GM10248 (cell line): ENCODE results near the gene FANCC.

Experiments
- CTCF ChIA-PET: fragments of 300-600 bp; sonication (Branson Sonifier 250); formaldehyde crosslinking; extraction: SDS; loops from one replicate; lab custom pipeline; 2021; ENCODE audit warnings: antibody characterized with exemption; lab: Yijun Ruan, JAX
- POLR2A ChIA-PET: fragments of 350-650 bp; sonication (Branson Sonifier 250); formaldehyde crosslinking; extraction: SDS; loops from one replicate; lab custom pipeline; 2020; ENCODE audit warnings: antibody characterized with exemption; lab: Yijun Ruan, JAX
- DNase-seq: peaks from one replicate; pipeline ENCODE4 v3.0.0; 2012; ENCODE audit errors: extremely low spot score
- TF ChIP-seq, protein P1 (sequence below): IDR thresholded peaks from 2 replicates; pipeline ENCODE4 v1.5.1; 2012; ENCODE audit warnings: mild to moderate bottlenecking, low read depth; ENCODE audit errors: extremely low read depth, missing control alignments, control extremely low read depth

FANCC gene

DNA sequence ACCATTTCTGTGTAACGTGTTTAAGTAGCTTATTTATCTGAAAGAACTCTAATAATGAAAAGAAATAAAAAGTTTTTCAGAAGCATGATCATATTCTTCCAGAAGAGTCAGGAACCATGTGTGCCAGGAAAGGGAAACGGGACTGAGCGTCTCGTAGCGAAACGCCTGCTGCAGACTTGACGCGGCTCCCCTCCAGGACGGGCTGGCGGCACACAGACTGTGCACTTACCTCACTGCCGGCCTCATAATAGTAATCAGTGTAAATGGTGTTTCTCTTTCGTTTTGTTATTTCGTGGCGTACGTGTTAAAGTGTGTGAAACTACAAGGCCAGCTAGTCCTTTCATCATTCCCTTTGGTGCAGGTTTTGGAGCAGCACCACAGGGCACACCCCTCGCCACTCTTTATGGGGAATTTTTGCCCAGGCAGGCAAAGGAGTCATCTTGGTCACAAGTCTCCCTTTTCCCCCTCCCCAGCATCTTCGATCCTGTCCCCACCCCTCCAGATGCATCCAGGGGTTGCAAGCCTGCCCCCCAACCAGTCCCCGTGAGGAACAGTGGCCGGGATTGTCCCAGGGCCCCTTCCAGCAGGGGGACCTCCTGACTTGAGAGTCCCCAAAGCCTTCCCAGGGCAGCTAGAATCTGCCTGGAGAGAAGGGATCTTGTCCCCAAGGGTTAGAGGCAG lies 233.1 kb downstream of the FANCC start:
- CTCF ChIA-PET, result no interaction called here
- no peak for DNase-seq

GRCh38 chr9:95083086-95083768 lies 234.3 kb downstream of the FANCC start:
- no peak for DNase-seq
- POLR2A ChIA-PET, result no interaction called here
- TF ChIP-seq, protein P1, sequence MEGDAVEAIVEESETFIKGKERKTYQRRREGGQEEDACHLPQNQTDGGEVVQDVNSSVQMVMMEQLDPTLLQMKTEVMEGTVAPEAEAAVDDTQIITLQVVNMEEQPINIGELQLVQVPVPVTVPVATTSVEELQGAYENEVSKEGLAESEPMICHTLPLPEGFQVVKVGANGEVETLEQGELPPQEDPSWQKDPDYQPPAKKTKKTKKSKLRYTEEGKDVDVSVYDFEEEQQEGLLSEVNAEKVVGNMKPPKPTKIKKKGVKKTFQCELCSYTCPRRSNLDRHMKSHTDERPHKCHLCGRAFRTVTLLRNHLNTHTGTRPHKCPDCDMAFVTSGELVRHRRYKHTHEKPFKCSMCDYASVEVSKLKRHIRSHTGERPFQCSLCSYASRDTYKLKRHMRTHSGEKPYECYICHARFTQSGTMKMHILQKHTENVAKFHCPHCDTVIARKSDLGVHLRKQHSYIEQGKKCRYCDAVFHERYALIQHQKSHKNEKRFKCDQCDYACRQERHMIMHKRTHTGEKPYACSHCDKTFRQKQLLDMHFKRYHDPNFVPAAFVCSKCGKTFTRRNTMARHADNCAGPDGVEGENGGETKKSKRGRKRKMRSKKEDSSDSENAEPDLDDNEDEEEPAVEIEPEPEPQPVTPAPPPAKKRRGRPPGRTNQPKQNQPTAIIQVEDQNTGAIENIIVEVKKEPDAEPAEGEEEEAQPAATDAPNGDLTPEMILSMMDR, result no peak
- CTCF ChIA-PET, result no interaction called here

More for the DNA sequence above, 233.1 kb downstream of the FANCC start:
- TF ChIP-seq, protein P1, result no peak
- POLR2A ChIA-PET, result no interaction called here

DNA sequence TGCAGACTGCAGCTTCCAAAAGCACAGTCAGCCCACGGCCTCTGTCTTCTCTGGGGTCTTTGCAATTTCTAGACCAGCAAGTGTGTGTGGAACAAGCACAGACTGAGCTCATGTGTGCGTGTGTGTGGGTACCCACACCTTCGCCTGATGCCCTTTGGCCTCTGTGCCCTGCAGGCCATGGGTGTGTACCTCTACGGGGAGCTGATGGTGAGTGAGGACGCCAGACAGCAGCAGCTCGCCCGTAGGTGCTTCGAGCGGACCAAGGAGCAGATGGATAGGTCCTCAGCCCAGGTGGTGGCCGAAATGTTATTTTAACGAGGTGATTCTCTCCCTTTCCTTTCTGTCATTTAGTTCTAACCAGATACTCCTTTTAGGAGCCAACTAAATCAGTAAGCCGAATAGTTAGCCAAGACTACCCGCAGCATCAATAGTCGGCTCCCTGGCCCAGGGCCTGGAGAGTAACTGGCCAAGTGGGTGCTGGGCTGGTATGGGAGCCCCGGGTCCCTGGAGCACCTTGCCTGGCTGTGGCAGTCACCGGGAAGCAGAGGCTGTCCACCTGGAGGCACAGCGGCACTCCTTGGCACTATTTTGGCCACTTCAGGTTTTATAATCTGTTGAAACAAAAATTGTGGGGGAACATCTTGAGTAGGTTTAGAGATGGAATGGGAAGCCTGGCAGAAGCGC lies 235.0 kb downstream of the FANCC start:
- CTCF ChIA-PET, result no interaction called here
- POLR2A ChIA-PET, result no interaction called here
- TF ChIP-seq, protein P1, result no peak
- no peak for DNase-seq

DNA sequence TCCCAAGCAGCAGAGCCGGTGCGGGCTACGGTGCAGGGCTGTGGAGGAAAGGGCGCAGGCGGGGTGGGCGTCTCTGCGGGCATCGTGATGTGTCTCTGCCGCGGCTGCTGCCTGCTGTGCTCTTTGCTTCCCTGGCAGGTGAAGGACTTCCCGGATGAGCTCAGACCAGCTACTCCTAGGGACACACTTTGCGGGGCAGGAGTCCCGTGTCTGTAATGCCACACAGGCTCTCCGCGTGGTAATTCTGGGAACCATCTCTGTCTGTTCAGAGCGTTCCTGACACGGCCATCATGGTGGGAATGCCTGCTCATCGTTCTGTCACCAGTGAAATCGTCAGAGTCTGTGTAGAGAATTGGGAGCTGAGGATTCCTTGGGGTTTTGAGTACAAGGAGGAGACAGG lies 235.5 kb downstream of the FANCC start:
- TF ChIP-seq, protein P1, result no peak
- no peak for DNase-seq
- POLR2A ChIA-PET, result no interaction called here
- CTCF ChIA-PET, result no interaction called here

DNA sequence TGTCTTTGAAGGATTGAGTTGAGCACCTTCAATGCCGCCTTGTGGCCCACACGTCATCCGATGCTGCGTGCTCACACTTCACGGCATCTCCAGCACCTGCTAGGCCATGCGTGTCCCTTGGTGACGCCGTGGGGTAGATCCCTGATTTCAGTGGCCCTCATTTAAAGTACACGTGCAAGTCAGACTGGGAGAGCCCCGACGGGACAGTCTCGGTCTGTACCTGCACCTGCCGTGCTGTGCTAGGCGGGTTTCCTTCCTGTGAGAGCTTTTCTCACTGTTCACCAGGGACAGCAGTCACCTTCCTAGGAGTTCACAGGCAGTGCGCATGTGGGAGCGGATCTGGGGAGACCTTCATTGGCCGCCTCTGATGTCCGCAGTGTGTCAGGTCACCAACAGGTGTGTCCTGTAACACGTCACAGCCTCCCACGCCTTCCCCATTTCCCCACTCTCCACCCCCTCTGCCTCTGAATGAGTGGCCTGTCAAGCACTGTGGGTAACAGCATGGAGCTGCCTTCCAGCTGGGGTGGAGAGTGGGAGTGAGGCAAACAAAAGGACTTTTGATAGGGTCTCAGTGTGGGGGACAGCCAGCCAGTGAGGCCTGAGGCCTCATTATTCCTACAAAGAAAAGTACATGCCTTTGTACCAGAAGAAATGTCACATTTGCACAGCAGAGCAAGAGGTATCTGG lies 236.4 kb downstream of the FANCC start:
- ChIA-PET POLR2A (no interaction called here), CTCF (no interaction called here)
- no peak for DNase-seq
- TF ChIP-seq, protein P1, result no peak

DNA sequence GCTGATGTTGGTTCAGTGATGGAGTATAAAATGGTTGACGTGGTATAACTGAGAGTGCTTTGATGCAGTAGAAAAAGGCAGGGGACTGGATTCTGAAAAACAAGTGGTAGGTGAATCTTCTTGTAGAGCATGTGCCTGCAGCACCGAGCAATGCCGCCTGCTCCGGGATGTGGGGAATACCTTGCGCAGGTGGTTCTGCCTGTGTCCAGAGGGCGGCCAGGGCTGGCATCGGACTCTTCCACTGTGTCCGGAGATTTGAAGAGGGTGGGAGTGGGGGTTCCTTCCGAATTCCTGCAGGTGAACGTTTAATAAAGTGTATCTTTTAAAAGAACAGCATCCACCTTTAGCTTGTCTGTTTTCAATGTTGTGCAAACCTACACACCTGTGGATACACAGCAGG lies 238.0 kb downstream of the FANCC start:
- TF ChIP-seq, protein P1, result no peak
- ChIA-PET POLR2A (no interaction called here), CTCF (no interaction called here)
- DNase-seq, result no peak
